Tracheal epithelial cell (primary cell): ENCODE results near the gene C19orf18. TPM values are rescaled to one million over a fixed set of nuclear protein-coding genes. Genes with fewer than 3 reads are reported as not detected.

Experiments
- total RNA-seq: library from RNA; depleted of rRNA; stranded (reverse); fragments of >200 nt; gene quantifications from 2 replicates; pipeline ENCODE4 v1.2.1, GENCODE V29; 2014

C19orf18 gene
- total RNA-seq, result not detected in 2 replicates

DNA sequence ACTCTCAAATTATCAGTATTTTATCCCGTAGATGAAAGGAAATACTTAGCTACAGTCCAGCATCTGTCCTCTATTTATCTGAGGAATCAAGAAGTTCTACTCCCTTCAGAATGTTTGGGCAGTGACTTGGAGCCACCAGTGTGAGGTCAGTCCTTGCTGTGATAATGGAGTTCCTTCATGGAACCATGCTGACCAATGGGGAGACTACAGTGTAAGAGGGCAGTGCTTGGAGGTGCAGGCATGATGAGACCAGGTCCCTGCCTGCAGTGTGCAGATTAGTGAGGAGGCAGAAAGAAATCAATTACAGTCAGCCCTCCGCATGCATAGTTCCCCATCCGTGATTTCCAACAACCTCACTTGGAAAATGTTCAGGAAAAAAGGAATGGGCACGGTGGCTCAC lies at the start of gene C19orf18:
C19orf18 (minus strand) TSS at position 101 of the 400 bp plus-strand sequence. CDS start 102 bp downstream, outside the sequence.

DNA sequence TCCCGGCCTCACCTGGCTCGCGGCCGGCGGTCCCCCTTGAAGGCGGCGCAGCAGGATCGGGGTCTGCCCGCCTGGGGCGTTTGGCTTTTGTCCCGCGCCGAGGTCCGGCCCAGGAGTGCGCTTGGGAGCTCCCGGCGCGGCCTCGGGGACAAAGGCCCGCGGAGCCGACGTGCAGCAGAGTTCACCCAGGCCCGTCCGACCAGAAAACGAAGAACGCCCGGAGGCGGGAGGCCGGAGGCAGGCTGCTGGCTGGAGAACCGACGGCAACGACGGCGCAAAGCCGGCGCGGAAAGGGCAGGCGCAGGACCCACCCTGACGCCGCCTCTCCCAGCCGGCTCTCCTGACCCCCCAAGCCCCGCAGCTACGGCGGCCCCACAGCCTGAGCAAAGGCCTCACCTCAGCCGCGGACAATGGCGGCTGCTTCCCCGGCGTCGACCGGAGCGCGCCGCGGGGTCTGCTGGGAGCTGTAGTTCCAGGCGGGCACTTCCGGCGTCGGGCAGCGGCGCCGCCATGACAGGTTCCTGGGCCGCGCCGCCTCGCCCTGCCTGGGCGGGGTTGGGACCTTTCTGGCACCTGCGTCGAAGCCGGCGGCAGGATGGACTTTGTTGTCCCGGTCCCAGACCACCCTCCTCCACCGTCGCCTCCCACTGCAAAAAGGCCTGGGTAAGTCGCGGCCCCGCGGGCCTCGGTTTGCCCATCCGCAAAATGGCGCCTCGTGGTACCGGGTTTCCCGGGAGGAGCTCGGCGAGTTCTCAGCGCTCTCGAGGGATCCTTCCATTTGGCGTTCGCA lies 28.2 kb upstream of the C19orf18 start, which contains the start of gene ZNF606:
ZNF606 (minus strand) TSS at position 437 of the 790 bp plus-strand sequence. CDS start 1,501 bp downstream, outside the sequence.

DNA sequence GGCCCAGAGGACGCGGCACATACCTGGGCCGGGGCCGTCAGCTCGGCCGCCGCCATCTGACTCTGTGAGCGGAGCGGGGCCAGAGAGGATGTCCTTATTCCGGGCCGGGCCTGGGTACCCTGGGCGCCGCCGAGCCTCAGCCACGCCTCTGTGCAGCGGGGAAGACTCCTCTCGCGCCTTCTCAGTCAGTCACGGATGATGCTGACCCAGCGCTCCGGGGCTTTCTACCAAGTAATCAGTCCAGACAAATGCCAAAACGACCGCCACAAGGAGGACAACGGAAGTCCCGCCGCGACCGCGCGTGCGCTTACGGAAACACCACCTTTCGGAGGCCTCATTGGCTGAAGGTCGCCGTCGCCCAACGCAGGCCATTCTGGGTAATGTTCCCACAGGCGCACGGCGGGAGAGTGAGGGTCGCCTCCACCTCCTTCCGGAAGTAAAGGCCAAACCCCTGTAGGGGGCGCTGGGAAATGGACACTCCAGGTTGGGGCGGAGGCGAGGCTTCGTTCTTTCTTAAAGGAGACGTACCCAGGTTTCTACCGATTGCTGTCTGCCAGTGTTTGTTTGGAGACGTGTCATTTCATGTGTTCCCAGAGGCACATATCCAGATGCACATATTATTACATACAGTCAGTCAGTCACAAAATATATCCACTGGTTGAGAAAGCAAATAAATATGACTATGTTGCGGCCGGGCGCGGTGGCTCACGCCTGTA lies 26.8 kb downstream of the C19orf18 start, which contains the start of gene ZNF256:
ZNF256 (minus strand) TSS at position 288 of the 716 bp plus-strand sequence; CDS start at position 56, 232 bp downstream.

DNA sequence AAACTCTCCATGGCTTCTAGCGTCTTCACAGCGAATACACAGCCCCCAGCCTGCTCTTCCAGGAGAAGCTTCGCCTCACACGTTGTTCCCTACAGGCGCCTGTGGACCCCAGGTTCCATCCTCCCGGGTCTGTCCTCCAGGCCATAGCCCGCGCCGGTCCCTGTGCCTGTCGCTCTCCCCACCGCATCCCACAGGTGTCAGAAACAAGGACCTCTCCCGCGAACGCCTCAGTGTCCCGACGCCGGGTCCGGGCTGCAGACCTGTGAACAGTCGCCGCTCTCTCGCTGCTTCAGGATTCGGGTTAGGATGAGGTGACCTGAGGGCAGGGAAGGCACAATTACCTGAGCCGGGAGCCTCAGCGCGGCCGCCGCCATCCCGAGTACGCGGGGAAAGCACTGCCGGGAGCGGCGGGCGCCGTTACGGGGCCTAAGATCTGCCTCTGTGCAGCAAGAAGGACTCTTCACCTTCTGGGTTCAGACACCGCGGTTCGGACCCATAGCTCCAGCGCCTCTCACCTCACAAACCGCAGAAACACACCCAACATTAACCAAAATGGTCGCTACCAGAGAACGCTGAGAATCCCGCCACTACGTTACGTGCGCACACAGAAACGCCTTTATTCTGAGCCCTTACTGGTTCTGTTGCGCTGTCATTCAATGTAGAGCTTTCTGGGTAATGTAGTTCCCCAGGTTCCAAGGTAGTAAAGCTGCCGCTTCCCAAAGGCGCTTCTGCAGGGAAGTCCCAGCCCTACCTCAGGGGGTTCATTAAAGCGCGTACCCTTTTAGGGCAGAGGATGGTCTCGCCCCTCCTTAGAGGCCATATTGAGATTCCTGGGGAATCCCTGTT lies 39.3 kb downstream of the C19orf18 start, which contains the start of gene ZNF418:
ZNF418 (minus strand) TSS at position 583 of the 846 bp plus-strand sequence. CDS start 1,580 bp downstream, outside the sequence.

DNA sequence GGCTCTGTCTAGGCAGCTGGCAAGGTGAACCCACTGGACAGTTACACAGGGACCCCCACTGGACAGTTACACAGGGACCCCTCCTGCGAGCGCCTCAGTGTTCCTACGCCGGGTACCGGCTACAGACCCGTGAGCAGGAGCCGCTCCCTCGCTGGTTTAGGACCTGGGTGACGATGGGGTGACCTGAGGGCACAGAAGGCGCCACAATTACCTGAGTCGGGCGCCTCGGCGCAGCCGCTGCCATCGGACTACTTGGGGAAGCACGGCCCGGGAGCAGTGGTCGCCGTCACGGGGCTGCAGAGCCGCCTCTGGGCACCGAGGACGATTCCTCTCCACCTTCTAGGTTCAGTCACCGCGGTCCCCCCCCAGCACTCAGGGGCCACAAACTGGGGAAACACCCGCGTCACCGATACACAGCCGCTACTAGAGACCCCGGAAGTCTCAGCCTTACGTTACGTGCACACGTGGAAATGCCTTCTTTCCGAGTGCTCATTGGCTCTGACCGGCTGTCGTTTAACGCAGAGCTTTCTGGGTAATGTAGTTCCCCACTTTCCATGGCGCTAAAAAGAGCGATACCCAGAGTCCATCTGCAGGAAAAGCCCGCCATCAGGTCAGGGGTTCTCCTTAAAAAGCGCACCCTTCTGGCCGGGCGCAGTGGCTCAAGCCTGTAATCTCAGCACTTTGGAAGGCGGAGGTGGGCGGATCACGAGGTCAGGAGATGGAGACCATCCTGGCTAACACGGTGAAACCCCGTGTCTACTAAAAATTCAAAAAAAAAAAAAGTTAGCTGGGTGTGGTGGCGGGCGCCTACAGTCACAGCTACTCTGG lies 58.0 kb downstream of the C19orf18 start, which contains the start of gene ZNF417:
ZNF417 (minus strand) TSS at position 425 of the 828 bp plus-strand sequence; CDS start at position 244, 181 bp downstream.

Other genes starting within 250 kb of the C19orf18 start
- 4.1 and 4.3 TPM in 2 replicates for gene ZNF671, start 246.9 kb downstream of the C19orf18 start, total RNA-seq
- gene ZNF776, start 227.7 kb downstream of the C19orf18 start, total RNA-seq, result 8.7 TPM in 2 replicates
- gene ZNF586, start 204.9 kb downstream of the C19orf18 start, total RNA-seq, result 12.6 and 15.7 TPM in 2 replicates
- gene ZNF552, start 159.6 kb downstream of the C19orf18 start, total RNA-seq, result 4.3 and 6.7 TPM in 2 replicates
- gene ZNF587B, start 144.2 kb downstream of the C19orf18 start, total RNA-seq, result 23.4 and 26.0 TPM in 2 replicates
- 12.1 and 14.7 TPM in 2 replicates for gene ZNF587, start 124.7 kb downstream of the C19orf18 start, total RNA-seq
- 4.3 and 4.9 TPM in 2 replicates for gene ZNF814, start 85.5 kb downstream of the C19orf18 start, total RNA-seq
- 8.3 and 9.9 TPM in 2 replicates for gene ZNF417, start 57.9 kb downstream of the C19orf18 start, total RNA-seq
- 4.9 and 5.1 TPM in 2 replicates for gene ZNF418, start 39.1 kb downstream of the C19orf18 start, total RNA-seq
- 2.7 and 4.9 TPM in 2 replicates for gene ZNF256, start 26.8 kb downstream of the C19orf18 start, total RNA-seq
- 13.9 and 14.7 TPM in 2 replicates for gene ZNF606, start 28.3 kb upstream of the C19orf18 start, total RNA-seq
- under 0.01 TPM in 1 of 2 replicates, not detected in the other for gene ZSCAN1, start 59.5 kb upstream of the C19orf18 start, total RNA-seq
- gene ZNF135, start 84.7 kb upstream of the C19orf18 start, total RNA-seq, result 1.5 and 1.7 TPM in 2 replicates
- 44.1 and 55.2 TPM in 2 replicates for gene ZSCAN18, start 123.7 kb upstream of the C19orf18 start, total RNA-seq
- gene ZNF329, start 176.3 kb upstream of the C19orf18 start, total RNA-seq, result 10.1 and 13.6 TPM in 2 replicates
- gene ZNF274, start 208.5 kb upstream of the C19orf18 start, total RNA-seq, result 25.8 and 30.3 TPM in 2 replicates